Sigmoid colon (tissue), 4 donors: Measurements from ENCODE around the gene MEGF11.

Experiments used
- EP300 ChIP-seq, 4 donors: sonication (generic); formaldehyde crosslinking; IDR thresholded peaks; one replicate each; pipeline ENCODE4 v1.6.1; 2017; ENCODE audit warnings: antibody characterized with exemption in 4 of 4
- POLR2A ChIP-seq, 2 donors: fragments of 450-650 bp; IDR thresholded peaks; one replicate each; pipeline ENCODE4 v1.6.1; 2016; ENCODE audit warnings: antibody characterized with exemption in 2 of 2, mild to moderate bottlenecking in 2 of 2, moderate library complexity in 2 of 2
- POLR2AphosphoS5 ChIP-seq, 4 donors: sonication (generic); formaldehyde crosslinking; IDR thresholded peaks; one replicate each; pipeline ENCODE4 v1.6.1; 2017; ENCODE audit warnings: antibody characterized with exemption in 4 of 4
- TF ChIP-seq, protein P1 (sequence below), 4 experiments: fragments of 450-650 bp in 3 of 4; fragments of 200-600 bp in 1 of 4; IDR thresholded peaks; one replicate each; pipeline ENCODE4 v1.5.1; 2016 to 2019; ENCODE audit warnings: antibody characterized with exemption in 4 of 4, mild to moderate bottlenecking in 3 of 4, moderate library complexity in 2 of 4

DNA sequence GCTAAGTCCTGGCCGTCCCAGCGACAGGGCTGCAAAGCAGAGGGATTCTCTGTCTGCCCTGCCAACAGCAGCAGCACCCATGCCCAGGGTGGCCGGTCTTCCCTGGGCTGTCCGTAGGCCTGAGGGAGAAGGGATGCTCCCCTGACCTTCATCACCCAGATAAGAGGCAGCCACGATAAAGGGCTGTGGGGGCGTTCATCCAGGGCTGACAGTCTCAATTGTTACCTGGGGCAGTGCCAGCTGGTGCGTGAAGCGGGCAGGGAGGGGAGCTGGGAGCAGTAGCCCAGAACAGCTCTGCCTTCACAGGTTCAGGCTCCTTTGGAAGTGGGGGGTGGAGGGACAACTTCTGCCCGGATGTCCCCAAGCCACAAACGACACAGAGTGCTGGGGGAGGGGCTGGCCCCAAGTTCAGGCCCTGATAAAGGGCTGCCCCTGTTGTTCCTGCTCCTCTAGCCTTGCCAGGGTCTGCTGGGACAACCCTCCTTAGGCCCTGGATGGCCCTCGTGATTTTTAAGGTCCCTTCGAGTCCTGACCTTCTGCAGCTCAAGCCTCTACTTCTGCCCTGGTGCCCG is 289.6 kb downstream of the MEGF11 start:
- no peak for TF ChIP-seq POLR2AphosphoS5 (IDR thresholded peaks at IDR 0.05)
- TF ChIP-seq, protein P1, sequence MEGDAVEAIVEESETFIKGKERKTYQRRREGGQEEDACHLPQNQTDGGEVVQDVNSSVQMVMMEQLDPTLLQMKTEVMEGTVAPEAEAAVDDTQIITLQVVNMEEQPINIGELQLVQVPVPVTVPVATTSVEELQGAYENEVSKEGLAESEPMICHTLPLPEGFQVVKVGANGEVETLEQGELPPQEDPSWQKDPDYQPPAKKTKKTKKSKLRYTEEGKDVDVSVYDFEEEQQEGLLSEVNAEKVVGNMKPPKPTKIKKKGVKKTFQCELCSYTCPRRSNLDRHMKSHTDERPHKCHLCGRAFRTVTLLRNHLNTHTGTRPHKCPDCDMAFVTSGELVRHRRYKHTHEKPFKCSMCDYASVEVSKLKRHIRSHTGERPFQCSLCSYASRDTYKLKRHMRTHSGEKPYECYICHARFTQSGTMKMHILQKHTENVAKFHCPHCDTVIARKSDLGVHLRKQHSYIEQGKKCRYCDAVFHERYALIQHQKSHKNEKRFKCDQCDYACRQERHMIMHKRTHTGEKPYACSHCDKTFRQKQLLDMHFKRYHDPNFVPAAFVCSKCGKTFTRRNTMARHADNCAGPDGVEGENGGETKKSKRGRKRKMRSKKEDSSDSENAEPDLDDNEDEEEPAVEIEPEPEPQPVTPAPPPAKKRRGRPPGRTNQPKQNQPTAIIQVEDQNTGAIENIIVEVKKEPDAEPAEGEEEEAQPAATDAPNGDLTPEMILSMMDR (IDR thresholded peaks at IDR 0.05) = no peak
- no peak for TF ChIP-seq POLR2A (IDR thresholded peaks at IDR 0.05)
- no peak for TF ChIP-seq EP300 (IDR thresholded peaks at IDR 0.05)
